Measurements from ENCODE around the gene RNGTT.

RNGTT gene

DNA sequence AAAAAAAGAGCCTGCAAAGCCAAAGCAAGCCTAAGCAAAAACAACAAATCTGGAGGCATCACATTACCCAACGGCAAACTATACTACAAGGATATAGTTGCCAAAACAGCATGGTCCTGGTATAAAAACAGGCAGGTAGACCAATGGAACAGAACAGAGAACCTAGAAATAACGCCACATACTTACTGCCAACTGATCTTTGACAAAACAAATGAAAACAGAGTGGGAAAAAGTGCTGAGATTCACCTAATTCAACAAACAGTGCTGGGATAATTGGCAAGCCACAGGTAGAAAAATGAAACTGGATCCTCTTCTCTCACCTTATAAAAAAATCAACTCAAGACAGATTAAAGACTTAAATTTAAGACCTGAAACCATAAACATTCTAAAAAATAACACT lies 291.8 kb downstream of the RNGTT start:
- no peak for DNase-seq (ENCODE audit: extremely low read depth in 1 of 2, low read depth in 1 of 2)

DNA sequence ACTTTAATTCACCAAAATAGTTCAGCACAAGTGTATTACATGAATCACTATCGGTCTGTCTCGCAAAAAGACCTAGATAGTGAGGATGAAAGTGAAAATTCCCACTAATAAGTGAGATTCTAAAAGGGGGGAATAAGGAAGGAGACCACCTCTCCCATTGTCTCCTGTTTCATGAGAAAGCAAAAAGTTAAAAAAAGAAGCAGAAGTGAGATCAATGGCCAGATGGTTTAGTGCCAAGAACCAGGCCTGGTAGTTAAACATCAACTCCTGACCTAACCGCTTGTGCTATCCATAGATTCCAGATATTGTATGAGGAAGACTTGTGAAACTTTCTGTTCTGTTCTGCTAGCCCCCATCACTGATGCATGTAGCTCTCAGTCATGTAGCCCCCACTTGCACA lies 293.0 kb downstream of the RNGTT start:
- DNase-seq (ENCODE audit: extremely low read depth in 1 of 2, low read depth in 1 of 2), result no peak

DNA sequence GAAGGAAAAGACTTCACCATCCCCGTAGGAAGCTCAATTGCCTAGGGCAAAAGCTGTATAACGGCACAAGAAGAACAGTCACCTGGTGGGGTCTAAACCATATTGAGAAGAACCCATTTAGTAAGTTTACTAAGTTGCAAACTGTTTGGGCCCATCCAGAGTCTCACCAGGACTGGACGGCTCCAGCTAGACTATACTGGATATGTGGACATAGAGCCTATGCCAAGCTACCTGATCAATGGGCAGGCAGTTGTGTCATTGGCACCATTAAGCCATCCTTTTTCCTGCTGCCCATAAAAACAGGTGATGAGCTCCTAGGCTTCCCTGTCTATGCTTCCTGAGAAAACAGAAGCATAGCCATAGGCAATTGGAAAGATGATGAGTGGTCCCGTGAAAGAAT lies 293.9 kb downstream of the RNGTT start:
- no peak for DNase-seq (ENCODE audit: extremely low read depth in 1 of 2, low read depth in 1 of 2)

DNA sequence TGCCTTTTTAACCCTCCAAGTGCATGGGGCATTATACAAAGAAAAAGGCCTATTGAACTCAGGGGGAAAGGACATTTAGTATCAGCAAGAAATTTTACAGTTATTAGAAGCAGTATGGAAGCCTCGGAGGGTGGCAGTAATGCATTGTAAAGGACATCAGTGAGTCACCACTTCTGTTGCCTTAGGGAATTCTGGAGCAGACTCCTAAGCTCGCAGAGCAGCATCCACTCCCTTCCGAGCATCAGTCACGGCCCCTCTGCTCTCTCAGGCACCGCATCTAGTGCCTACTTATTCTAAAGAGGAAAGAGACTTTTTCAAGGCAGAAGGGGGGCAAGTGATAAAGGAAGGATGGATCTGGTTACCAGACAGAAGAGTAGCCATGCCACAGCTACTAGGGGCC lies 296.5 kb downstream of the RNGTT start:
- DNase-seq (ENCODE audit: extremely low read depth in 1 of 2, low read depth in 1 of 2), result no peak

DNA sequence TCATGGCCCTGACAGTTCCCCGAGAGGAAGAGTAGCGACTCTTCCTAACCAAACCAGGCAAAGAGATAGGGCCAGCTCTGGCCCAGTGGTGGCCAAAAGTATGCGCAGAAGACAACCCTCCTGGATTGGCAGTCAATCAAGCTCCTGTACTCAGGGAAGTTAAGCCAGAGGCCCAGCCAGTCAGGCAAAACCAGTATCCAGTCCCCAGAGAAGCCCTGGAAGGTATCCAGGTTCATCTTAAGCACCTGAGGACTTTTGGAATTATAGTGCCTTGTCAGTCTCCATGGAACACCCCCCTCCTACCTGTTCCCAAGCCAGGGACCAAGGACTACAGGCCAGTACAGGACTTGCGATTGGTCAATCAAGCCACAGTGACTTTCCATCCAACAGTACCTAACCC lies 298.3 kb downstream of the RNGTT start:
- DNase-seq (ENCODE audit: extremely low read depth in 1 of 2, low read depth in 1 of 2), result no peak

DNA sequence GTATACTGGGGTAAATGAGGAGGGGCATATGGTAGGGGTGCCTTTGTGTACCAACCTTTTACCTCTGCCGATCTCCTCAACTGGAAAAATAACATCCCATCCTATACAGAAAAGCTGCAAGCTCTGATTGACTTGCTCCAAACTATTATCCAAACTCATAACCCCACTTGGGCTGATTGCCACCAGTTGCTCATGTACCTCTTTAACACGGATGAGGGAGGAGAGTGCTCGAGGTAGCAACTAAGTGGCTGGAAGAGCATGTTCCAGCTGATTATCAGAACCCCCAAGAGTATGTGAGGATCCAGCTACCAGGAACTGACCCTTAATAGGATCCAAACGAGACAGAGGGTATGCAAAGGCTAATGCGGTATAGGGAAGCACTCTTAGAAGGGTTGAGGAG lies 299.6 kb downstream of the RNGTT start:
- no peak for DNase-seq (ENCODE audit: extremely low read depth in 1 of 2, low read depth in 1 of 2)

DNA sequence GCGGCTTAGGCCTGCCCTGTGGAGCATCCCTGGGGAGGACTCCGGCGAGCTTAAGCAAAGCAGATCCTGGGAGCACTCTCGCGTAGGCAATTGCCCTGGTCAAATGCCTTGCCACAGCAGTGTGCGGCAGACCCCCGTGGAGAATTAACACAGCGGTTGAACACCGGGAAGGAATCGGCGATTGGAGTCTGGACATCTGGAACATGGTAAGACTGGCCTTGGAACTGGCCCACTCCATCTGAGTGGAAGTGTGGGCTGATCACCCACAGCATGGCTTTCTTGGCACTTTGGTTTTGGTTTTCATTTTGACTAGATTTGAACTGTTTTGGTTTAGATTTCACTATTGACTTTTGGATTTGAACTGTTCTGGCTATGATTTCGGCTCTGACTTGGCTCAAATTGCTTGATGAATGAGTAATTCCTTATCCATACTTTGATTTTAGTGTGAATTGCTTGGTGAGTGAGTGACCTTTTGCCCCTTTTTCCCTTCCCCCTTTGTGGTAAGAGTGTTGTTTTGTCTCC lies 300.7 kb downstream of the RNGTT start:
- no peak for DNase-seq (ENCODE audit: extremely low read depth in 1 of 2, low read depth in 1 of 2)

DNA sequence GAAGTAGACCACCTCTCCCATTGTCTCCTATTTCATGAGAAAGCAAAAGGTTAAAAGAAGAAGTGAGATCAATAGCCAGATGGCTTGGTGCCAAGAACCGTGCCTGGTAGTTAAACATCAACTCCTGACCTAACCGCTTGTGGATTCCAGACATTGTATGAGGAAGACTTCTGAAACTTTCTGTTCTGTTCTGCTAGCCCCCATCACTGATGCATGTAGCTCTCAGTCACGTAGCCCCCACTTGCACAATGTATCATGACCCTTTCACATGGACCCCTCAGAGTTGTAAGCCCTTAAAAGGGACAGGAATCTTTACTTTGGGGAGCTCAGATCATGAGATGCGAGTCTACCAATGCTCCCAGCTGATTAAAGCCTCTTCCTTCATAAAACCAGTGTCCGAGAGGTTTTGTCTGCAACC lies 301.2 kb downstream of the RNGTT start:
- no peak for DNase-seq (ENCODE audit: extremely low read depth in 1 of 2, low read depth in 1 of 2)

DNA sequence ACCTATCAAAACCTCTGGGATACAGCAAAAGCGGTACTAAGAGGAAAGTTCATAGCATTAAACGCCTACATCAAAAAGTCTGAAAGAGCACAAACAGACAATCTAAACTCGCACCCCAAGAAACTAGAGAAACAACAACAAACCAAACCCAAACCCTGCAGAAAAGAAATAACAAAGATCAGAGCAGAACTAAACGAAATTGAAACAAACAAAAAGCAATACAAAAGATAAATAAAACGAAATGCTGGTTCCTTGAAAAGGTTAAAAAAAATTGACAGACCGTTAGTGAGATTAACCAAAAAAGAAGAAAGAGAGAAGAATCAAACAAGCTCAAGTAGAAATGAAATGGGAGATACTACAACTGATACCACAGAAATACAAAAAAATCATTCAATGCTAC lies 302.3 kb downstream of the RNGTT start:
- DNase-seq (ENCODE audit: extremely low read depth in 1 of 2, low read depth in 1 of 2), result no peak

DNA sequence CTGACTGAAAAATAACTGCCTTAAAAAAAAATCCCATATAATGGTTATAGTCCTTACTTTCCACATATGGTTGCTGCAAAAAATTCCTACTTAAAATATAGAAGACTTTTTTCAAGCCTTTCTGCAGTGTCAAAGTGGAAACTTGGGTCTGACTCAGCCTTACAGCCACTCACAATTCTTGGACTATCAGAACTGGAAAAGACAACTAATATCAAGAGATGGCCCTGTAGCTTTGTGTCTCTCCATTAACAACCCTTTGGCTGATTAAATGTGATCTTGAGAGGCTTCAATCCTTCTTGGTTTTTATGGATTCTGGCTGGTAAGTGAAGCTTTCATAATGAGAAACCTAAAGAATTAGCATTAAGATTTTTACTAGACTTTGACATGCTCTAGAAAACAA lies 307.8 kb downstream of the RNGTT start:
- DNase-seq (ENCODE audit: extremely low read depth in 1 of 2, low read depth in 1 of 2), result no peak

DNA sequence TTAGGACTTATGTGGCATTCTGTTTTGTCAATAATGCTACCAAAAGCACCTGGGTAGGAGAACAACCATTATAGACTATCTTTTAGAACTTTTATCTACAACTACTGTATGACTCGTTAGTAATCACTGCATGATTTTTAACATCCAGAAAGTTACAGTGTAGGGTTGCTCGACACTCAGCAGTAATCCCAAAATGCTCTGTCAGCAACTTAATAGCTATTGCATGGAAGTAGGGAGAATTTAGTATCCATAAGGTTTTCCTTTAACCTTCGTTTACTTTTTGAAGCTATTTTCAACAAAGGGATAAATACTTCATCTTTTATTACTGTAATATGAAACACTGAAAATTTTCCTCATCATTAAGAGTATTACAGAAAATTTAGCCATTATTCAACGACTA lies 309.5 kb downstream of the RNGTT start:
- no peak for DNase-seq (ENCODE audit: extremely low read depth in 1 of 2, low read depth in 1 of 2)

DNA sequence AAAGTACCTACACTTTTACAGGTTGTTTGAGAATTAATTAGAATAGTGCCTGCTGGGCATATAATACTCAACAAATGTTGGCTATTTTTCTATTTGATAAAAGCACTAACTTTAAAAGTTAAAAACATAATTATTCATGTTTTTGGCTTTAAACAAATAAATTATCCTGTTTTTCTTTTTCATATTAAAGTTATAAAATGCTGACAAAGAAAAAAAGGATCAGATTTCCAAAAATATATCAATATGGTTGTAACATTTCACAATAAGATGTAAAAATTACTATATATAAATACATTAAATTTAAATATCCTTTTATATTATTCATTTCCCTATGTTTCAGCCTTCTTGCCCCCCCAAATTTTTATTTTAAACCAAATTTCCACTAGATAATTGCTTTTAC lies 312.0 kb downstream of the RNGTT start:
- no peak for DNase-seq (ENCODE audit: extremely low read depth in 1 of 2, low read depth in 1 of 2)

DNA sequence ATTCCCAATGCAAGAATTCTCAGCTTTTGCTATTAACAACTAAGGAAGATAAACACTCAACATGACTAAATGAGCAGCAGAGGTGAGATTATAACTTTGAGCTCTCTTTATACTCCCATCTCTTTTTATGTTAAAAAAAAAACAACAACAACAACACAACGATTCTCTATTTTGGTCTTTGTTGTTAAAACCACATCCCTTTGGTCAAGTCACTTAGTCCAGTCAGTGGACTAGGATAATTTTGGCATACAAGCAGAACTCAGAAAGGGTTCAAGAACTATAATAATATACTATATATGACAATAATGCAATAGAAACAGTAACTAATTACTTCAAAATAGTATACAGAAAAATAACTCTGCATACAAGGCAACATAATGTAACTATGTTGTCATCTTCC lies 312.4 kb downstream of the RNGTT start:
- DNase-seq (ENCODE audit: extremely low read depth in 1 of 2, low read depth in 1 of 2), result no peak

DNA sequence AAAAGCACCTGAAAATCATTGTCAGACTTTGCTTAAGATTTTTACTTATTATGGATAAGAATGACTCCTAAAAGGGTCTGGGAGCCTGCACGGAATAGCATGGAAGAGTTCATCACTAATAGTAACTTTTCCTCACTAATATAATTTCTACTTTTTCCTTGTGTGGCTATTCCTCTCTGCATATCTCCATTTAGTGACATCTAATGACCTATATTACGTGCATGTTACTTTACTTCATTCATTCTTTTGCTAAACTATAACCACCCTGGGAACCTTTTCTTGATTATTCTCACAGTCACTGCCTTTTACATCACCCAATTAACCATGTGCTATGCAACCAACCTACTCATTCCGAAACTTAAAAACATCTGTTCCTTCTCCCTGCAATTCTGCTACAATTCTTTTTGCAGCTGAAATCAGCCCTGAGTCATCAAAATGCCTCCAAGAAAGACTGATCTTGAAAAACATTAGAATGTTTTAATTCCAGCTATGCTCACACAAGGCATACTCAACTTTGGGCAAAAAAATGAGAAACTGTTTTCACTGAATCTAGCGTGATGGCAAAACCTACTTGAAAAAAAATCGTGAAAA lies 313.3 kb downstream of the RNGTT start:
- DNase-seq (ENCODE audit: extremely low read depth in 1 of 2, low read depth in 1 of 2), result no peak

DNA sequence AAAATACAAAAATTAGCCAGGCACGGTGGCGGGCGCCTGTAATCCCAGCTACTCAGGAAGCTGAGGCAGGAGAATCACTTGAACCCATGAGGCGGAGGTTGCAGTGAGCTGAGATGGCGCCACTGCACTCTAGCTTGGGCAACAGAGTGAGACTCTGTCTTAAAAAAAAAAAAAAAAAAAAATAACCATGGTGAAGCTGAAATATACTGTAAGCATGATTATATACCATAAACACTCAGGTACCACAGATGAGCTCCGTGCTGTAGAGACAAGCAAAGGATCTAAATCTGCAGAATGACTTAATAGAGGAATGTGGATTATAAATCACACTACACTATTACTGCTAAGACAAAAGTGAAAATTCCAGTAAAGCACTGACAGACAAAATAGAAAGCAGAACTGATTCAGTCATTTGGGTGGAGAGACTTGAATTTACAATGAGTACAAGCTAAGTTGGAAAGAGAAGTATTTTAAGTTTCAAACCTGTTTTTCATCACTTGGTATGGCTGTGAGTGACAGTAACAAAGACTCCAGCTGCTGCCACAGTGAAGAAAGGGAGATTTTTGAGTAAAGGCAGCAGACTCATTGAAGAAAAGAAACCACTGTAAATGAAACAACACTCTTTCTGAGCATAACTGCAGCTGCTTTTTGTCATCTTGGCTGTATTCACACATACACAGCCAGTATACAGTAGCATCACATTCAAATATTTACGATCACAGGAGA lies 322.1 kb downstream of the RNGTT start:
- no peak for DNase-seq (ENCODE audit: extremely low read depth in 1 of 2, low read depth in 1 of 2)

DNA sequence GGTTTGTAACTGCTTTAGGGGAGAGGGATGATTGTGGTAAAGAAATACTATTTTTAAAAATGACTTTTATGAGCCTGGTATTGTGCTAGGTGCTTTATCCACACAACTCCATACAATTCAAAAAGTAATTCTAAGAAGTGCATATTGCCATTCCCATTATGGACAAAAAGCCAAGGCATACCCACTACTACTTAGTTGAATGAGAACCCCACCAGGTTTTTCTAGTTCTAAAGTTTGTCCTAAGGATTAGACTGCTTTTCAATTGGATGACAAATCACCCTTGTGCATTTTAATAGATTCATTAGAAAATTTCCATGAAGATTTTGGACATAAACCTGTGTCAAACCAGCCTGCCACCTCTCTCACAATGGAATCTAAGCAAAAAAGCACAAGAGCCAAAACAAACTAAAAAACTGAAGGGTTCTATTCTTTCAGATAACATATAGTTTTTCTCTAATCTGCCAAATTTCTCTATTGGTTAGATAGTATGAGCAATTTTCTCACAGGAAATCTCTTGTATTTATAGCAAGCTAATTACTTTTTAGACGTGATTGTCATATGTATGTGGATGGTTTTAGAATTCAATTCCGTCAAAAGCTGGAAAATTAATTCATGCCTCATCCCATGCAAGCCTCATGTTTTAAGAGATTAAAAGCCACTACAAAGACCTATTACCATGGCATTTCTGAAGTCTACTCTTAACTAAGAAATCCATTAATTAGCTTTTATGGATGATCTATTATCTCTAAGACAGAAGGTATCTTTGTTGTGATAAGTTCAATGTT lies 325.5 kb downstream of the RNGTT start:
- DNase-seq (ENCODE audit: extremely low read depth in 1 of 2, low read depth in 1 of 2), result no peak

DNA sequence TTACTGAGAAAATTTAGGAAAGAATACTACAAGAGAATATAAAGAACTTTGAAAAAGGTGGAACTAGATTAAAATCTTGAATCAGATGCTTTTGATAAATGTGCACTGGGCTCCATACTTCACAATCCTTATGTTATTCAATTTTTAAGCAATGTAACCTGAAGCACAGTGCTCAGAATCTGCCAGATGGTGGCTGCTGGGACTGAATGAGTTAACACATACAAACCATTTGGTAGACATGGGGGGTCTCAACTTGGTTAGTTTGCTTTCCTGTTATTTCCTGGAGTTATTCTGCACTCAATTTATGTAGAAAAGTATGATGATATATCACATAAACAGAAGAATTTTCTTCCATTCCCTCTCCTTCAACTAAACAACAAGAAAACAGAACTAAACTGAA lies 326.5 kb downstream of the RNGTT start:
- no peak for DNase-seq (ENCODE audit: extremely low read depth in 1 of 2, low read depth in 1 of 2)

DNA sequence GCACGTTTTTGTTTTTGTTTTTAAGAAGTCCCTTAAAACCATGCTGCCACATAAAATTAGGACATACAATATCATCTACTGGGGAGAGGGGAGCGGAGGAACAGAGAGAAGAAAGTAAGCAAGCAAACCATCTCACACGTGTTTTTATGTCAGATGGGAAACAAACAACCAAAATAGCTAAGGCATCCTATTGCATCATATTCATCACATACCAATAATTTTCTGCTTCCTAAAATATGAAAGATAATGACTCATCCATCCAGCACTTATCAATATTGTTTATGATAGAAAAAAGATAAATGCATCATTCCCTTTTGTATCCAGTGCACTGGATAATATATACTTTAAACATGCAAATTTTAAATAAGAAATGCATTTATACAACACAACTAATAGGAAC lies 329.6 kb downstream of the RNGTT start:
- no peak for DNase-seq (ENCODE audit: extremely low read depth in 1 of 2, low read depth in 1 of 2)

DNA sequence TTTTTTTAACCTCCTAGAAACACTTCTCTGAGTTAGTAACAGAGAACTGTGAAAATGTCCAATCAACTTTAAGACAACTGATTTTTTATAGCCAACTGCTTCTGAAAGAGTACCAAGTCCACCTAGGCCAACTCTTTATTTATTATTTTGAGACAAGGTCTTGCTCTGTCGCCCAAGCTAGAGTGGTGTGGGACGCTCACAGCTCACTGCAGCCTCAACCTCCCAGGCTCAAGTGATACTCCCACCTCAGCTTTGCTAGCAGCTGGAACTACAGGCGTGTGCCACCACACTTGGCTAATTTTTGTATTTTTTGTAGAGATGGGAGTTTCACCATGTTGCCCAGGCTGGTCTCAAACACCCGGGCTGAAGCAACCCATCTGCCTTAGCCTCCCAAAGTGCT lies 331.6 kb downstream of the RNGTT start:
- DNase-seq (ENCODE audit: extremely low read depth in 1 of 2, low read depth in 1 of 2), result no peak

DNA sequence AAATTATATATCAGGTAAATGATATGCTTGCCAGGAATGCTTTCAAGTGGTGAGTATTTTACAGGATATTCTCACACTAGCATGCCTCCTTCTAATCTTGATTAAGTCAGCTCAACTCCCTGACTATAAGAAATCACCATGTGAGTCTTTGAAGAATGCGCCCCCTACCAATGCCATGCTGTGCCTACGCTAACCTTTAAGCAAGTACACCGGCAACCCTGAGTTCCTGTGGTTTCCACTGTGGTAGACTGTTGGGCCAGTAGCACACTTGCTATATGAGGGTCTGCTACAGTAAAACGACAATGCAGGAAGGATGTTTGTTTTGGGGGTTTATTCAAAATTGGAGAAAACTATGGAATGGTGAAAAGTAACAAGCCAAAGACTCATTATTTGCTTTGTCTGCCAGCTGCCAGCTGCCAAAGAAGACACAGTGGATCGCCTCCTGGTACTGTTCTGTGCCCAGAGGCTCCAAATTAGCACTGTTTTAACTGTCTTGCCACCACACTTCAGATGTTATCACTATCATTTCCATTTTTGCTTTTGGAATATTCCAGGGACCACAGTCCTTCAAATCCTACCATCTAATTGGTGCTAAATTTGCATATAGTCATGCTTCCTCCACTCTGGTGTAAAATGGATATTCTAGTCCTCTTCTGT lies 333.5 kb downstream of the RNGTT start:
- DNase-seq (ENCODE audit: extremely low read depth in 1 of 2, low read depth in 1 of 2), result no peak

DNA sequence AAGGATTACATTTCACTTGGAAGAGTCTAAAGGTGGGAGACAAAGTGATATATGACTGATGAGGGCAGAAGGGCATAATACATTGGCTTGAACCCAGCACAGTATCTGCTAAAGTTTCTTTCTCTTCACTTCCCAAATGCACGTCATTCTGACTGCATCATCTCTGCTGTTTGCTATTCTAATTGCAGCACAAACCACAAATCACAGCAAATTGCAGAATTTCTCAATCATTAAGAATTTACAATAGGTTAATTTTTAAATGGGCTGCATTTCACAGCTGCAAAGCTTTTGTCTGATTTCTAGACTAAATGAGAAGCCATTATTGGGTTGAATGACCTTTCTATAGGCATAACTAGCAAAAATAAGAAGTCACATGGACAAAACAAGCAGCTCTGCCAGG lies 337.0 kb downstream of the RNGTT start:
- DNase-seq (ENCODE audit: extremely low read depth in 1 of 2, low read depth in 1 of 2), result no peak
